ENCODE measurements around the gene CKS1B. TPM values are rescaled to one million over a fixed set of nuclear protein-coding genes. Genes with fewer than 3 reads are reported as not detected.
A peak's percentile ranks its signal among the peaks of the same experiment; 100 is the strongest.

Gene CKS1B
- total RNA-seq, 2 donors from 2014 or later = 145 to 229 TPM

- Mint-ChIP-seq H3K27me3 (ENCODE audit: insufficient read depth) (no peaks in the 10 kb centered on the region), H3K4me1 (peaks cover 22% of the 10 kb centered on the region), H3K36me3 (ENCODE audit: low read depth) (peaks cover 56% of the 10 kb centered on the region), H3K4me3 (no peak overlapping the region), H3K27ac (peak overlapping the region; percentile 3), H3K9me3 (no peaks in the 10 kb centered on the region)
- TF ChIP-seq CTCF (conservative IDR thresholded peaks at IDR 0.05) = no peak
- Histone ChIP-seq H3K4me3 (ENCODE audit: low read length) (no peak overlapping the region), H3K4me1 (ENCODE audit: control insufficient read depth, insufficient read depth, low read length) (no peaks in the 10 kb centered on the region), H3K27ac (ENCODE audit: low read depth, low read length) (no peak overlapping the region), H3K9ac (ENCODE audit: extremely low read depth, low read length, poor library complexity, severe bottlenecking) (no peak overlapping the region), H3K36me3 (ENCODE audit: control insufficient read depth, insufficient read depth, low read length) (peaks cover 73% of the 10 kb centered on the region), H3K9me3 (ENCODE audit: control insufficient read depth, low read length) (no peaks in the 10 kb centered on the region), H3K27me3 (ENCODE audit: control insufficient read depth, insufficient read depth, low read length, poor library complexity, severe bottlenecking) (no peaks in the 10 kb centered on the region)
- WGBS, 2 experiments (ENCODE audit: insufficient coverage in 1 of 2, insufficient read length in 1 of 2) = 94 to 99% methylated on average over 7 to 8 of the region's 8 CpGs
- DNase-seq = no peak
Measured at GRCh38 chr1:154963643-154964042, 10.8 kb upstream of the CKS1B start.

- Histone ChIP-seq H3K9ac (ENCODE audit: extremely low read depth, low read length, poor library complexity, severe bottlenecking) (no peak overlapping the region), H3K9me3 (ENCODE audit: control insufficient read depth, low read length) (no peaks in the 10 kb centered on the region), H3K27ac (ENCODE audit: low read depth, low read length) (no peak overlapping the region), H3K27me3 (ENCODE audit: control insufficient read depth, insufficient read depth, low read length, poor library complexity, severe bottlenecking) (no peaks in the 10 kb centered on the region), H3K4me1 (ENCODE audit: control insufficient read depth, insufficient read depth, low read length) (no peaks in the 10 kb centered on the region), H3K36me3 (ENCODE audit: control insufficient read depth, insufficient read depth, low read length) (peaks cover 67% of the 10 kb centered on the region), H3K4me3 (ENCODE audit: low read length) (no peak overlapping the region)
- Mint-ChIP-seq H3K36me3 (ENCODE audit: low read depth) (peaks cover 60% of the 10 kb centered on the region), H3K27ac (peak overlapping the region; percentile 52), H3K9me3 (no peaks in the 10 kb centered on the region), H3K4me3 (no peak overlapping the region), H3K27me3 (ENCODE audit: insufficient read depth) (no peaks in the 10 kb centered on the region), H3K4me1 (peaks cover 28% of the 10 kb centered on the region)
- 98 to 100% methylated on average over 6 of the region's 6 CpGs for WGBS, 2 experiments (ENCODE audit: insufficient coverage in 1 of 2, insufficient read length in 1 of 2)
- TF ChIP-seq CTCF (conservative IDR thresholded peaks at IDR 0.05) = no peak
- DNase-seq = no peak
Measured at GRCh38 chr1:154964359-154964758, 10.1 kb upstream of the CKS1B start.

GRCh38 chr1:154966111-154966510 lies 8.4 kb upstream of the CKS1B start:
- H3K27ac Mint-ChIP-seq = no peak overlapping the region
- Histone ChIP-seq H3K4me3 (ENCODE audit: low read length) (no peak overlapping the region), H3K9me3 (ENCODE audit: control insufficient read depth, low read length) (no peaks in the 10 kb centered on the region), H3K27ac (ENCODE audit: low read depth, low read length) (no peak overlapping the region), H3K9ac (ENCODE audit: extremely low read depth, low read length, poor library complexity, severe bottlenecking) (no peak overlapping the region), H3K36me3 (ENCODE audit: control insufficient read depth, insufficient read depth, low read length) (peaks cover 63% of the 10 kb centered on the region), H3K4me1 (ENCODE audit: control insufficient read depth, insufficient read depth, low read length) (no peaks in the 10 kb centered on the region), H3K27me3 (ENCODE audit: control insufficient read depth, insufficient read depth, low read length, poor library complexity, severe bottlenecking) (no peaks in the 10 kb centered on the region)
- no peak for DNase-seq
- H3K9me3 Mint-ChIP-seq = no peaks in the 10 kb centered on the region
- no peaks in the 10 kb centered on the region for H3K27me3 Mint-ChIP-seq (ENCODE audit: insufficient read depth)
- H3K4me1 Mint-ChIP-seq = peaks cover 30% of the 10 kb centered on the region
- TF ChIP-seq CTCF (conservative IDR thresholded peaks at IDR 0.05) = no peak
- peaks cover 52% of the 10 kb centered on the region for H3K36me3 Mint-ChIP-seq (ENCODE audit: low read depth)
- WGBS, 2 experiments (ENCODE audit: insufficient coverage in 1 of 2, insufficient read length in 1 of 2) = 99% methylated on average over 6 of the region's 7 CpGs; no CpG with 5 or more reads in 1 of the 2 experiments
- no peak overlapping the region for H3K4me3 Mint-ChIP-seq

Measured in endodermal cell (in vitro differentiated cells).